NCI-H2227 (cell line): ENCODE data around the gene CALN1.

Experiments used
- DNase-seq: peaks from one replicate; lab custom pipeline; 2025; ENCODE audit not compliant: unreplicated experiment; lab: John Stamatoyannopoulos, UW

Gene CALN1

DNA sequence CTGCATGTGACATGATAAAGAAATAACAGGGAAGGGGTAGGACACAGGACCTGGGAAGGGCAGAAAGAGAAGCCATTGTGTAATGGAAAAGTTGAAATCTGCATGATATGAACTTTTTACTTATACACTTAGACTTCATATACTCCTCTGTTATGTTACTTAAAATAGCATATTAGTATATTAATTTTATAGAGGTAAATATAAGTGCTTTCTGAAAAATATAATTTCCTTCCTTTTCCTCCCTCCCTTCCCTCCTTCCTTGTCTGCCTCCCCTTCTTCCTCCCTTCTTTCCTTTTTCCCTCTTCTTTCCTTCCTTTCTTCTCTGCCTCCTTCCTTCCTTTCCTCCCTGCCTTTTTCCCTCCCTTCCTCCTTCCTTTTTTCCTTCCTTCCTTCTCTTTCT, 363.7 kb downstream of the CALN1 start:
- DNase-seq, result no peak

DNA sequence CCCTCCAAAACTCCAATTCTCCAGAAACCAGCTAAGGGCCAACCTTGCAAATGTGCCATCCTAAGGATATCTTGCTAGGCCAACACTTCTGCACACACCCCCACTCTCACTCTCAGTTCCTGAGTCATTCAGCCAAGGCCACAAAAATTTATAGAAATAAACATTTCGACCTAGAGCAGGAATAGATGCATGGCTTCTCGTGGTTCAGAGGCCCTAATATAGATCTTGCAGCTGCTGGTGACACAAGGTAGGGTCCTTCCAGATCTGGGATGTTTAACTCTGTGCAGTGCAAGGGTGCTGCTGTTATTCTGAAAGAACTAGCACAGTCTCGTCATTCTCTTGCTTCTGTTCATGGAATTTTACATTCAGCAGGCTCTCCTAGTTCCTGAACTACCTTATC, 369.3 kb downstream of the CALN1 start:
- no peak for DNase-seq

DNA sequence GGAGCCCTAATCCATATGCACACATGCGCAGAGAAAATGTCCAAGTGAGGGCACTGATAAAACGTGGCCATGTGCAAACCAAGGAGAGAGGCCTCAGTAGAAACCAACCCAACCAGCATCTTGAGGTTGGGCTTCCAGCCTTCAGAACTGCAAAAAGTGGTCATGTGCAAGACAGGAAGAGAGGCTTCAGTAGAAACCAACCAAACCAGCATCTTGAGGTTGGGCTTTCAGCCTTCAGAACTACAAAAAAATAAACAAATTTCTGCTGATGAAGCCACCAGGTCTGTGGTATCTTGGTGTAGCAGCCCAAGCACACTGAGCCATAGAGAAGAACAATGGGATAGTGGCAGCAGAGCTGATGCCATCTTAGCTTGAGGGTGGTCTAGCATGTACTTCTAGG, 371.5 kb downstream of the CALN1 start:
- no peak for DNase-seq

GRCh38 chr7:72039460-72039859, 372.7 kb downstream of the CALN1 start:
- DNase-seq, result no peak

- no peak for DNase-seq
Observed at GRCh38 chr7:72038022-72038732, 374.0 kb downstream of the CALN1 start.

DNA sequence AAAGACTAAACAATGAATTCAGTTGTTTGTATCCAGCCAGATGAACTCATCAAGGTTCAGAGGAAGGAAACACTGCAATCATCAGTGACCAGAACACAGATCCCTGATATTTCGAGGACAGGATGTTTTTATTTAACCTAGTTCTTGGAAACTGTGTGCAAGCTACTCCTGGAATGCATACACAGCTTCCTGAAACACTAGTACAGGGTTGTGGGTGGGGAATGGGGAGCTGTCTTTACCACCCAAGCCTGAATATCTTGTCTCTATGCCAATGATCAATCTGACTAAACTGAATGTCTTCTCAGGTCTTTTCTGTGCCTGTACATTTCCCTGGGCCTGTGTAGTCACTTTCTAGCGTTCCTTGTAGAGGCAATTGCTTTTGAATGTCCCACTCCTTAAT, 374.6 kb downstream of the CALN1 start:
- DNase-seq, result no peak

DNA sequence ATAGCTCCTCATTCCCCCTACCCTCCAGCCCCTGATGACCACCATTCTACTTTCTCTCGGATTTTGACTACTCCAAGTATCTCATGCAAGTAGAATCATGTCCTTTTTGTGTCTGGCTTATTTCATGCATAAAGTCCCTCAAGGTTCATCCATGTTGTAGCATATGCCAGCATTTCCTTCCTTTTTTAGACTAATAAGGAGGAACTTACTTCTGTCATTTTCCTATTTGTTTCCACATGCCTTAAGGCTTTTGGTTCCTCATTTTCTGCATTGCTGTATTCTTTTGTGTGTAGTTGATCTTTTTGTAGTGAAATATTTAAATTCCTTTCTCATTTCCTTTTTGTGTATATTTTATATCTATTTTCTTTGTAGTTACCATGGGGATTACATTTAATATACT, 376.9 kb downstream of the CALN1 start:
- DNase-seq, result no peak

GRCh38 chr7:72032934-72033333, 379.2 kb downstream of the CALN1 start:
- DNase-seq, result no peak

GRCh38 chr7:72030994-72031667, 381.0 kb downstream of the CALN1 start:
- no peak for DNase-seq

- no peak for DNase-seq
Observed at GRCh38 chr7:72028267-72028666, 383.9 kb downstream of the CALN1 start.

- DNase-seq, result no peak
Observed at GRCh38 chr7:72025381-72025960, 386.7 kb downstream of the CALN1 start.

DNA sequence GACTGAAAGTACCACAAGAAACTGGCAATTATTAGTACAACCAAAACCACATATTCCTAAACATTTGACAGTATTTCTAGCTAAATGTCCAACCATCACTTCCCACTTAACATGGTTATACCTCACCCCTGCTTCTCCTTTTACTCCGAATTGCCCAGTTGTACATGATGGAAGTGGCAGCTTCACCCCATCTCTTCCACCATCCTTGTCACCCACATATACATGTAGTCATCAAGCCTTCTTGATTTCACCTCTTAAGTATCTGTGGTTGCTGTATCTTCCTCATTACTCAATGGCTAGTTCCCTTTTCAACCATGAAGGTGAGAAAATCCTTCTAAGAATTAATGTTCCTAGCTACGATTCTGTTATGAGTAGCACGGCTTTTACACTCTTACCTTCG, 388.2 kb downstream of the CALN1 start:
- no peak for DNase-seq

GRCh38 chr7:72021716-72022115, 390.4 kb downstream of the CALN1 start:
- DNase-seq, result no peak

- DNase-seq, result no peak
Observed at GRCh38 chr7:72020311-72020710, 391.8 kb downstream of the CALN1 start.

DNA sequence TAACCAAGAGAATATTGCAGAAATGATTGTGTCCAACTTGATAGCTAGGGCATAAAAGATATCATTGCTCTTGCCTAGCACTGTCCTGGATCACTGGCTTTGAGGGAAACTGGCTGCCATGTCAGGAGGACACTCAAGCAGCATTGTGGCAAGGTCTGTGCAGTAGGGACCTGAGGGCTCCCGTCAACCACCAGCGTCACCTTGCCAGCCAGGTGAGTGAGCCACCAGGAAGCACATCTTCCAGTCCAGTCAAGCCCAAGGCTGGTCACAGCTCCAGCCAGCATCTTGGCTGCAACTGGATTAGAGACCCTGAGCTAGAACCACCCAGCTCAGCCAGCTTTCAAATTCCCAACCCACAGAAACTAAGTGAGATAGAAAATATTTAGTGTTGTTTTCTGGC, 392.7 kb downstream of the CALN1 start:
- no peak for DNase-seq

DNA sequence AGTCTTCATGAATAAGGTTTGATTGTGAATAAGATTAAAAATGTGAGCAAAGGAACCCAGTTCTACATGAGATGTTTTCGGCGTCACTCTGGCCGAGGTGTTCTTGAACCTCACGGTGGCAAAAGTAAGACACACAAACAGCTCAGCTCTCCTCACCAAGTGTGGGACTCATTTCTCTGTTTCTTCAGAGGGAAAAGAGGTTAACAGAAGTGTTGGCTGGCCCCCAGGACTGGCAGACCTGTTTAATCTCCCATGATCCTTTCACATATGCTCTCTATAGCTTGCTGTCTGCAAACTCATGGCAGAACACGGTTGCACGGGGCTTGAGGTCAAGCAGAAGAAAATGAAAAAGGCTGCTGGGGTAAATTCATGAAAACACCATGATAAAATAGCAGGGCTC, 394.4 kb downstream of the CALN1 start:
- DNase-seq, result no peak

DNA sequence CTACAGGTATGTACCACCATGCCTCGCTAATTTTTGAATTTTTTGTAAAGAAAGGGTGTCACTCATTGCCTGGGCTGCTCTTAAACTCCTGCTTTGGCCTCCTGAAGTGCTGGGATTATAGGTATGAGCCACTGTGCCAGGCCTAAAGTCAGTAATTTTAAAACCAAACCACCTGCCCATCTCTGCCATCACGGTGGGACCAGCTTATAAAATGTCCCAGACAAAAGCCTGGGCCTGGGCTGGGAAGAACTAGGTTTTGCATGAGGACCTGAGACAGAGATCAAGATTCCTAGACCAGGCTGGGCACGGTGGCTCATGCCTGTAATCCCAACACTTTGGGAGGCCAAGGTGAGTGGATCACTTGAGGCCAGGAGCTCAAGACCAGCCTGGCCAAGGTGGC, 395.6 kb downstream of the CALN1 start:
- no peak for DNase-seq

- no peak for DNase-seq
Observed at GRCh38 chr7:72015136-72015535, 397.0 kb downstream of the CALN1 start.

DNA sequence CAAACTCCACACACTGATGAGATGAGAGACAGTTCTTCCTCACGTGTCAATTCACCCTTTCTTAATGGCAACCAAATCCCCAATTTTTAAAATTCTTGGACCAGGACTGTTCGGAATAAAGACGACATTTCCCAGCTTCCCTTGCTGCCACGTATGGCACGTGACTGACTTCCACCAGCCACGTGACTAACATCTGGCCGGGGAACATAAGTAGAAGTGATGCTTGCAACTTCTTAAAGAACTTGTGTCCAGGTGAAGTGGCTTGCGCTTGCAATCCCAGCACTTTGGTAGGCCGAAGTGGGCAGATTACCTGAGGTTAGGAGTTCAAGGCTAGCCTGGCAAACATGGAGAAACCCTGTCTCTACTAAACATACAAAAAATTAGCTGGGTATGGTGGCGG, 405.1 kb downstream of the CALN1 start:
- DNase-seq, result no peak

DNA sequence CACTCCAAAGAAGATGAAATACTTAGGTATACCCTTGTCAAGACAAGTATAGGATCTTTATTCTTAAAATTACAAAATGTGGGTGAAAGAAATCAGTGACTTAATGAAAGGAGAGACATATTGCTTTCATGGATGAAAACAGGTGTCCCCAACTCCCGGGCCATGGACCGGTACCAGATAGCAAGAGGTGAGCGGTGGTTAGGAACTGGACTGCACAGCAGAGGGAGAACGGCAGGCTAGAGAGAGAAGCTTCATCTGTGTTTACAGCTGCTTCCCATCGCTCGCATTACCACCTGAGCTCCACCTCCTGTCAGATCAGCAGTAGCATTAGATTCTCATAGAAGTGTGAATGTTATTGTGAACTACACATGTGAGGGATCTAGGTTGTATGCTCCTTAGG, 408.9 kb downstream of the CALN1 start:
- DNase-seq, result no peak

GRCh38 chr7:71996141-71996540, 416.0 kb downstream of the CALN1 start:
- DNase-seq, result no peak

- no peak for DNase-seq
Observed at GRCh38 chr7:71995111-71995510, 417.0 kb downstream of the CALN1 start.

DNA sequence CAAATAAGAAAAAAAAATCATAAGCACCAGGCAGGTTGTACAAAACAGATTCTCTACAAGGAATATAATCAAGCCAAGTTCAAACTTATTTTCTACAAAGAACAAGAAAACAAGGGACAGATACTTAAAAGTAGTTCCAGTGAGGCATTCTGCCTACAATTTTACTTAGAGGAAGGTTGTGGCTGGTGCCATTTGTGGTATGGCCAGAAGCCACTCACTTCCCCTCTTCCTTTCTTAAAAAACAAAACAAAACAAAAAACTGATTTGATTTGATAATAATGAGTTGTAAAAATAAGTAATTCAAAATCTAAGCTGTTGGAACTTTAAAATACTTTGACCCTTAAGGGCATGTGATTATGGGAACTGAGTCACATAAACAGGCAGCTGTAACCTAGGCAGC, 420.6 kb downstream of the CALN1 start:
- no peak for DNase-seq
